ENCODE data around the gene LGI4.

DNA sequence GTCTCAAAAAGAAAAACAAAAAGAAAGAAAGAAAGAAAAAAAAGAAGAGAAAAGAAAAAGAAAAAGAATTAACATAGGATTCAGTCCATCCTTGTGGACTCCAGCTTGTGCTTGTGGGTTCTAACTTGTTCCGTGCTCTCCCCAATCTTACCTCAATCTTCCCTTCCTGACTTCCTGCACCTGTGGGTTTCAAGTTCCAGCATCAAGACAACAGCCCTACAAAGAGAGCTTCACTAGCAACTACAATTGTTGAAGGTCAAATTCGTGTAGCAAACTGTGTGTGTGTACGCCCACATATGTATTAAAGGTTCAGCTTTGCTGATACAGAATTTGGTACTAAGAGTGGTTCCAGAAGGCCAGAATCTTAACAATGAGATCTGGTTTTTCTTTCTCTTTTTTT, 45.0 kb upstream of the LGI4 start:
- TF ChIP-seq HDAC2 (IDR thresholded peaks at IDR 0.05) (no peak), ZFP36 (IDR thresholded peaks at IDR 0.05; ENCODE audit: borderline replicate concordance, partially characterized antibody) (no peak), EP300 (IDR thresholded peaks at IDR 0.05) (no peak), POLR2A (IDR thresholded peaks at IDR 0.05; ENCODE audit: low read length) (no peak), RAD21 (conservative IDR thresholded peaks at IDR 0.05 in 1 of 2, IDR thresholded peaks at IDR 0.05 in 1 of 2) (no peak), HOXA7 (CRISPR knock-in tag; IDR thresholded peaks at IDR 0.05) (no peak), NR3C1 (IDR thresholded peaks at IDR 0.05) (no peak), SREBF2 (IDR thresholded peaks at IDR 0.05) (no peak), PHF8 (IDR thresholded peaks at IDR 0.05; ENCODE audit: borderline replicate concordance, low read depth) (no peak), JUN (IDR thresholded peaks at IDR 0.05) (no peak)
- TF ChIP-seq, protein P1, sequence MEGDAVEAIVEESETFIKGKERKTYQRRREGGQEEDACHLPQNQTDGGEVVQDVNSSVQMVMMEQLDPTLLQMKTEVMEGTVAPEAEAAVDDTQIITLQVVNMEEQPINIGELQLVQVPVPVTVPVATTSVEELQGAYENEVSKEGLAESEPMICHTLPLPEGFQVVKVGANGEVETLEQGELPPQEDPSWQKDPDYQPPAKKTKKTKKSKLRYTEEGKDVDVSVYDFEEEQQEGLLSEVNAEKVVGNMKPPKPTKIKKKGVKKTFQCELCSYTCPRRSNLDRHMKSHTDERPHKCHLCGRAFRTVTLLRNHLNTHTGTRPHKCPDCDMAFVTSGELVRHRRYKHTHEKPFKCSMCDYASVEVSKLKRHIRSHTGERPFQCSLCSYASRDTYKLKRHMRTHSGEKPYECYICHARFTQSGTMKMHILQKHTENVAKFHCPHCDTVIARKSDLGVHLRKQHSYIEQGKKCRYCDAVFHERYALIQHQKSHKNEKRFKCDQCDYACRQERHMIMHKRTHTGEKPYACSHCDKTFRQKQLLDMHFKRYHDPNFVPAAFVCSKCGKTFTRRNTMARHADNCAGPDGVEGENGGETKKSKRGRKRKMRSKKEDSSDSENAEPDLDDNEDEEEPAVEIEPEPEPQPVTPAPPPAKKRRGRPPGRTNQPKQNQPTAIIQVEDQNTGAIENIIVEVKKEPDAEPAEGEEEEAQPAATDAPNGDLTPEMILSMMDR (IDR thresholded peaks at IDR 0.05) = no peak
- TF ChIP-seq, protein P2, sequence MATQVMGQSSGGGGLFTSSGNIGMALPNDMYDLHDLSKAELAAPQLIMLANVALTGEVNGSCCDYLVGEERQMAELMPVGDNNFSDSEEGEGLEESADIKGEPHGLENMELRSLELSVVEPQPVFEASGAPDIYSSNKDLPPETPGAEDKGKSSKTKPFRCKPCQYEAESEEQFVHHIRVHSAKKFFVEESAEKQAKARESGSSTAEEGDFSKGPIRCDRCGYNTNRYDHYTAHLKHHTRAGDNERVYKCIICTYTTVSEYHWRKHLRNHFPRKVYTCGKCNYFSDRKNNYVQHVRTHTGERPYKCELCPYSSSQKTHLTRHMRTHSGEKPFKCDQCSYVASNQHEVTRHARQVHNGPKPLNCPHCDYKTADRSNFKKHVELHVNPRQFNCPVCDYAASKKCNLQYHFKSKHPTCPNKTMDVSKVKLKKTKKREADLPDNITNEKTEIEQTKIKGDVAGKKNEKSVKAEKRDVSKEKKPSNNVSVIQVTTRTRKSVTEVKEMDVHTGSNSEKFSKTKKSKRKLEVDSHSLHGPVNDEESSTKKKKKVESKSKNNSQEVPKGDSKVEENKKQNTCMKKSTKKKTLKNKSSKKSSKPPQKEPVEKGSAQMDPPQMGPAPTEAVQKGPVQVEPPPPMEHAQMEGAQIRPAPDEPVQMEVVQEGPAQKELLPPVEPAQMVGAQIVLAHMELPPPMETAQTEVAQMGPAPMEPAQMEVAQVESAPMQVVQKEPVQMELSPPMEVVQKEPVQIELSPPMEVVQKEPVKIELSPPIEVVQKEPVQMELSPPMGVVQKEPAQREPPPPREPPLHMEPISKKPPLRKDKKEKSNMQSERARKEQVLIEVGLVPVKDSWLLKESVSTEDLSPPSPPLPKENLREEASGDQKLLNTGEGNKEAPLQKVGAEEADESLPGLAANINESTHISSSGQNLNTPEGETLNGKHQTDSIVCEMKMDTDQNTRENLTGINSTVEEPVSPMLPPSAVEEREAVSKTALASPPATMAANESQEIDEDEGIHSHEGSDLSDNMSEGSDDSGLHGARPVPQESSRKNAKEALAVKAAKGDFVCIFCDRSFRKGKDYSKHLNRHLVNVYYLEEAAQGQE (IDR thresholded peaks at IDR 0.05) = no peak

All from A549 (cell line).